Left kidney (tissue), 2 donors: ENCODE measurements around the gene VSTM2B. TPM values are rescaled to one million over a fixed set of nuclear protein-coding genes. Genes with fewer than 3 reads are reported as not detected.

Experiments used
- DNase-seq: peaks from one replicate; pipeline ENCODE4 v3.0.0-alpha.2; 2013
- polyA plus RNA-seq: library from polyadenylated mRNA; unstranded; fragments of 120-200 nt; gene quantifications from one replicate; pipeline ENCODE4 v1.2.1, GENCODE V29; 2013; ENCODE audit not compliant: insufficient read length

The VSTM2B gene
- polyA plus RNA-seq, 1 donor = 1.1 TPM

- DNase-seq = no peak
Measured at GRCh38 chr19:29495901-29496441, 29.8 kb upstream of the VSTM2B start.

- DNase-seq = no peak
Measured at GRCh38 chr19:29497241-29497640, 28.6 kb upstream of the VSTM2B start.

- no peak for DNase-seq
Measured at GRCh38 chr19:29497686-29498436, 27.9 kb upstream of the VSTM2B start.

- DNase-seq = no peak
Measured at GRCh38 chr19:29499261-29499920, 26.4 kb upstream of the VSTM2B start.

GRCh38 chr19:29499921-29500590 lies 25.7 kb upstream of the VSTM2B start:
- no peak for DNase-seq

- DNase-seq = no peak
Measured at GRCh38 chr19:29501816-29502580, 23.8 kb upstream of the VSTM2B start.

- no peak for DNase-seq
Measured at GRCh38 chr19:29502581-29502850, 23.3 kb upstream of the VSTM2B start.

GRCh38 chr19:29503140-29503758 lies 22.5 kb upstream of the VSTM2B start:
- no peak for DNase-seq

- DNase-seq = no peak
Measured at GRCh38 chr19:29503785-29504184, 22.0 kb upstream of the VSTM2B start.

GRCh38 chr19:29504454-29504853 lies 21.3 kb upstream of the VSTM2B start:
- DNase-seq = no peak

GRCh38 chr19:29505097-29505824 lies 20.5 kb upstream of the VSTM2B start:
- DNase-seq = no peak

- no peak for DNase-seq
Measured at GRCh38 chr19:29506619-29506911, 19.2 kb upstream of the VSTM2B start.

GRCh38 chr19:29507081-29507860 lies 18.5 kb upstream of the VSTM2B start:
- no peak for DNase-seq

- no peak for DNase-seq
Measured at GRCh38 chr19:29508181-29508580, 17.6 kb upstream of the VSTM2B start.

- DNase-seq = no peak
Measured at GRCh38 chr19:29509456-29509855, 16.3 kb upstream of the VSTM2B start.

- DNase-seq = no peak
Measured at GRCh38 chr19:29510701-29511265, 15.0 kb upstream of the VSTM2B start.

- no peak for DNase-seq
Measured at GRCh38 chr19:29511768-29512167, 14.0 kb upstream of the VSTM2B start.

GRCh38 chr19:29512748-29513147 lies 13.0 kb upstream of the VSTM2B start:
- DNase-seq = no peak

- DNase-seq = no peak
Measured at GRCh38 chr19:29514525-29515232, 11.1 kb upstream of the VSTM2B start.

GRCh38 chr19:29515233-29515619 lies 10.6 kb upstream of the VSTM2B start:
- no peak for DNase-seq
